Activated CD8-positive, alpha-beta memory T cell treated with anti-CD3 and anti-CD28 coated beads for 4 hours (primary cell): ENCODE results near the gene CPNE5.

ENCODE experiments used
- DNase-seq, 2 donors: peaks; one replicate each; pipeline ENCODE4 v3.0.0-alpha.2; 2020; ENCODE audit warnings: low read depth in 2 of 2

CPNE5 gene

DNA sequence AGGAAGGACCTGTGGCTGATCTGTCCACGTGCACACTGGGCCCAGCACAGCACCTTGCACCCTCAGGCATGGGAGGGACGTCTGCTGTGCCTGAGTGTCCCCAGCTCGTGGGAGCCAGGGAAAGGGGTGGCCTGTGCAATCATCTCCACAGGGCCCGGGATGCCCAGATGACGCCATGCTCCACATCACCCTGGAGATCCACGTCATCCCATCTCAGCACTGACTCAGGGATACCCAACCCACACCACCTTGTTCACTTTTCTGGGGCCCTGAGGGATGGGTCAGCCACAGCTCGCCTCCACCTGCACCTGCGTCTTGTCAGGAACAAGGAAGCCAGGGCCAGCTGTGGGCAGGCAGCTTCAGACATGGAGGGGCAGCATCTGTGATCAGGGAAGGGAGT is 93.4 kb downstream of the CPNE5 start:
- no peak for DNase-seq

DNA sequence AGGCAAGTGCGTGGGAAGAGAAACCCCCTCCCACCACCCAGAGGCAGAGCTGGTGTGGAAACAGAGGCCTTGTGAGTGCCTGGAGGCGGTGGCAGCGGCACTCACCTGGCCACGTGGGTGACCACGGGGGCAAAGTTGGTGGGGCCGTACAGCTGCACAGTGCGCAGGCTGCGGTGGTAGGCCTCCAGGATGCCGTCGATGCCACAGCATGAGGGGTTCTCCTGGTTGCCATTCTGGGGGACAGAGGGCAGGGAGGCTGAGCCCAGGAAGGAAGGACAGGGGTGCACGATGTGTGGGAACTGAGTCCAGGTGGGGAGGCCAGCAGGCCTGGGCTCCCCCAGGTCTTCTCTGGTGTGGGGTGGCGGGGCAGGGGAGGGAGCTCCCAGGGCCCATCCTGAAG is 94.0 kb downstream of the CPNE5 start:
- no peak for DNase-seq

DNA sequence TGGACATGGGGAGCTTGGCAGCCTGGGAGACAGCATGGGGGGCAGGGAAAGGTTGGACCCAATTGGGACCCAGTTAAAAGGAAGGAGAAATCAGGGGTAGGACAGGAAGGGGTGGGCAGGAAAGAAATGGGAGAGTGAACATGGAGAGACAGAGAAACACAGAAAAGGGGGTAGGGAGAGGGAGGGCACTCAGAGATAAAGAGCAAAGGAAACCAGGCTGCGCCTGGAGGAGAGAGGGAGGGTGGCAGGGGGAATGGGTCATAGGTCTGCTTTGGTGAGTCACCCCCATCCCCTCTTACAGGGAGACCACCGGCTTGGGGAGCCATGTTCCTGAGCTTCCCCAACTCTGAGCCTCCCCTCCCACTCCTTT is 95.0 kb downstream of the CPNE5 start:
- DNase-seq = no peak

DNA sequence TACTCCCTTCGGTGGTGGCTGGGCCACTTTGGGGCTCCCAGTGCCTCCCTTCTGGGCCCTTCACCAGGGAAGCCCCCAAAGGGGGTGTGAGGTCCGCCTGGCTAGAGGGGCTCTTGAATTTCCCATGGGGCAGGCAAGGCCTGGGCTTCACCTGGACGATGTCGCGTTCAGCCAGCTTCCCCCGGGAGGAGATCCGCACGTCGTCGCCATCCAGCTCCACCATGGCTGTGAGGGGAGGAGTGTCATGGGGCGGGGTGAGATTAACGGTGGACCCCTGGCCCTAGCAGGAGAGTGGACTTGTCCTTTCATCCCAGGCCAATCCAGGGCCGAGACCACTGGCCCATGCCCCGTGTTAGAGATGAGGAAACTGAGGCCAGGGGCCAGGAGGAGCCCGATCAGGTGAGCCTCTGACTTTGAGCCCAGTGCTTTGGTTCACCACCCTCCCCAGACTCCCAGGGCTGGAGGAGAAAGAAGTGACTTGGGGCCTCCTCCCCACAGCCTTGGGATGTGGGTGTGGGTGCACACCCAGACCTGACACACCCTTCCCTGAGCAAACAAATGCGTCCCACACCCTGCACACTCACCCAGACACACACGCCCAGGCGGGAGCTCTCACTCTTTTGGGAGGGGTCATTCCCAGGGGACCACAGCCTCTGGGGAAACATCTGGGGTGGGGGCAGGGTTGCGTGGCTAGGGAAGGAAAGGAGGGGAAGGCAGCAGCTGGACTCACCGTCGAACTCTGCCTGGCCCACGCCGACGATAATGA is 95.5 kb downstream of the CPNE5 start:
- no peak for DNase-seq

DNA sequence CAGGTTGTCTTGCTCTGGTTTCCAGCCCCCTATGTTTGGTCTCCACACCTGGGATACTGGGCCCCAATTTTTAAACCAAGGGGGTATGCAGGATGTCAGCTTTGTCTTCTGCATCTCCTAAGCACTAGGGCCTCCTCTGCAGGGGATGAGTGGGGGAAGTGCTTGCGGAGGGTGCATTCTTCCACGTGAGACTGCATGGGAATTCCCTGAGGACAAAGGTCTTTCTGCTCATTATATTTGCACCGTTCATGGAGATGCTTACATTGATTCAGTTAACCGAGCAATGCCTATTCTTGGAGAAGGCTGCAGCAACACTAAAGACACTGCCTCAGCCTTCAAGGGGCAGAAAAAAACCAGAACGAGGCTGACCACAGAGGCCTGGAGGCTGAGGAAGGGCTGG is 96.2 kb downstream of the CPNE5 start:
- DNase-seq = no peak

DNA sequence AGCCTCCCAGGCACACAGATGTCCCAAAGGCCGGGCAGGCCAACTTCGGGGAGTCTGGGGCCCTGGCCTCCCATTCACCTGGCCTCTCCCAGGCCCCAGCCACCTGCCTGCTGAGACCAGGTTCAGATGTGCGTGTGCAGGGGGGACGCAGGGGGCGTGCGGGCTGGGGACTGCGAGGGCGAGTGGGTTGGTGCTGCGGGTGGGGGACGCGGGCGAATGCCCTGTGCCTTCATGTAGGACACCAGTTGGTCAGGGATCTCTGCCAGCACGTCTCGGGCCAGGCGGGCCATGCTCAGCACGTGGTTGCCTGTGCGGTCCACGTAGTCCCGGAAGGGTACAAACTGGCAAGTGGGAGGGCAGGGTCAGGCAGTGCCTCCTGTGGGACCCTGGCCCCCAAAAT is 97.1 kb downstream of the CPNE5 start:
- no peak for DNase-seq

DNA sequence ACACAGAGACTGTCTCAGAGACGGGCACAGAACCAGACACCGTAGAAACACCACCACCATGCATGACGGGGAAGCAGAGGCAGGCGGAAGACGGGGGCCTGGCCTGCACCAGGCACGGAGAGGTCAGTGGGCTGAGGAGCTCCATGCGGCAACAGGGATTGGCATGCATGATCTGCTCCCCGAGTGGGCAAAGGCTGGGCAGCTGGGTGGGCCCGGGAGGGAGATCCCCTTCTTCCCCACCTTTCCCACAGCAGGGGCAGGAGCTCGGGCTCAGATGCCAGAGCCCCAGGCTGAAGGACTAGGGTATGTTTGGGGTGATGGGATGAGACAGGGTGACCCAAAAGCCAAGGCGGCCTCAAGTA is 98.4 kb downstream of the CPNE5 start:
- no peak for DNase-seq

DNA sequence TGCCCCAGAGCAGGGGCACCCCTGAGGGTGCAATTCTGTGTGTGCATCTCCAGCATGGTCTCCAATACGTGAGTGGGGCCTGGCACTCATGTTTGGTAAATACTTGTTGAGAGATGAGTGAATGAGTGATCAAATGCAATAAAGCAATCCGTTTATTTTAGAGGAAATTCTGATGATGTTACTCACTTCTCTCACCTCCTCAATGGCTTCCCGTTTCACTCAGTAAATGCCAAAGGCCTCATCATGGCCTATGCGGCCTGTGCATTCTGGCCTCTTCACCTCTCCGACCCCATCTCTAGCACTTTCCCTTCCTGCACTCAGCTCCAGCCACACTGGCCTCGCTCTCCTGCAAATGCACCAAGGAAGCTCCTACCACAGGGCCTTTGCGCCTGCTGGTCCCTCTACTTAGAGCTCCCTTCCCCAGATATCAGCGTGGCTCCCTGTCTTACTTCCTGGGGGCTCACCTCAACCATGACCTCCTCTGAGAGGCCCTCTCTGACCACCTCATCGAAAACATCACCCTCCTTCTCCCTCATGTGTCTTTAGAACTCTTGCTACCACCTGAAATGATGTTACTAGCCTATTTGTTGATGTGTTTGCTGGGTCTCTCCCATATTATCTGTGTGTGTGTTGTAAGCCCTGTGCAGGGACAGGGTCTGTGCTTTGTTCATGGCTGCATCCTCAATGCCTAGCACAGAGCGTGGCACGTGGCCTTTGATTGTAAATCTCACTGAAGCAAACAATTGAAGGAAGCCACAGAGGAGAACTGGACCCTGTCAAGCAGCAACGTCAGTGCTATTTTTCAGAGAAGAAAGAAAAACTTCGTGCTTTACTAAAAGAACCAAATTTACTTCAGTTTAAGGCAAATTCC is 99.1 kb downstream of the CPNE5 start:
- DNase-seq = no peak

DNA sequence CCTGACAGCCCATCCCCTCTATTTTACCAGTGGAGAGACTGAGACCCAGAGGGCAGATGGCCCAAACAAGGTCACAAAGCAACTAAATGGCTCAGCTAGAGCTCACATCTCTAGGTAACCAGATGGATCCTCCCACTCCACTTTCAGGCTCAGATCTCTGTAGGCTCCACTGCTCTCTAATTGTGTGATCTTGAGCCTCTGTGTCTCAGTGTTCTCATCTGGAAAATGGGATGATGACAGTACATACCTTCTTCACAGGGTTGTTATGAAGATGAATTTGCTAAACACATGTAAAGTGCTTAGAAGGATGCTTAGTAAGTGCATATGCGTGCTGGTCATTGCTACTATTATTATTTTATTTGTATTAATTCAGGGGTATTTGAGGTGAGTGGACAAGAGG is 101.1 kb downstream of the CPNE5 start:
- DNase-seq = no peak

DNA sequence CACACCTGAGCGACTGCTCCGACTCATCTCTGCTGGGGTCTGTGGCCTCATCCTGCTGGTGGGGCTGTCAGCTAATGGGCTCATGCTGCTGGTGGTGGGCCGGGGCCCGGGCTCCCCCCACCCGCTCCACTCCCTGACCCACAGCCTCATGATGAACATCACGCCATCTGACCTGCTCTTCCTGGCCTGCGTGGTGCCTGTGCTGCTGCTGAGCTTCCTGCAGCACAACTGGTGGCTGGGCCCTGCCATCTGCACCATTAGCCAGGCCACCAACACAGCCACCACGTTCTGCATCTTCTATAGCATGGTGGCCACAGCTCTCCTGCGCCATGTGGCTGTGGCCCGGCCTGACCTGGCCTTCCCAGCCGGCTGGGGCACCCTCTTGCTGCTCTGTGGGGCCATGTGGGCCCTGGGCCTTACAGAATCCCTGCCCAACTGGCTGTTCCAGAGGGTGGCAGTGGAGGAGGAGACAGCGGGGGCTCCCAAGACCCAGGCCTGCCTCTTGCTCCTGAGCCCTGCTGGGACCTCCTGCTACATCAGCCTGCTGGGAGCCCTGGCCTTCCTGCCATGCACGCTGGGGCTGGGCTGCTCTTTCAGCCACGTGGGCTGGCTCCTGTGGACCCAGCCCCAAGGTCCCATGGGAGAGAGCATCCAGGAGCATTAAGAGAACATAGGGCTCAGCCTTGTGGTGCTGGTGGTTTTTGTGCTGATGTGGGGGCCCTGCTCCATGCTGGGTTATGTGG is 102.0 kb downstream of the CPNE5 start:
- no peak for DNase-seq

DNA sequence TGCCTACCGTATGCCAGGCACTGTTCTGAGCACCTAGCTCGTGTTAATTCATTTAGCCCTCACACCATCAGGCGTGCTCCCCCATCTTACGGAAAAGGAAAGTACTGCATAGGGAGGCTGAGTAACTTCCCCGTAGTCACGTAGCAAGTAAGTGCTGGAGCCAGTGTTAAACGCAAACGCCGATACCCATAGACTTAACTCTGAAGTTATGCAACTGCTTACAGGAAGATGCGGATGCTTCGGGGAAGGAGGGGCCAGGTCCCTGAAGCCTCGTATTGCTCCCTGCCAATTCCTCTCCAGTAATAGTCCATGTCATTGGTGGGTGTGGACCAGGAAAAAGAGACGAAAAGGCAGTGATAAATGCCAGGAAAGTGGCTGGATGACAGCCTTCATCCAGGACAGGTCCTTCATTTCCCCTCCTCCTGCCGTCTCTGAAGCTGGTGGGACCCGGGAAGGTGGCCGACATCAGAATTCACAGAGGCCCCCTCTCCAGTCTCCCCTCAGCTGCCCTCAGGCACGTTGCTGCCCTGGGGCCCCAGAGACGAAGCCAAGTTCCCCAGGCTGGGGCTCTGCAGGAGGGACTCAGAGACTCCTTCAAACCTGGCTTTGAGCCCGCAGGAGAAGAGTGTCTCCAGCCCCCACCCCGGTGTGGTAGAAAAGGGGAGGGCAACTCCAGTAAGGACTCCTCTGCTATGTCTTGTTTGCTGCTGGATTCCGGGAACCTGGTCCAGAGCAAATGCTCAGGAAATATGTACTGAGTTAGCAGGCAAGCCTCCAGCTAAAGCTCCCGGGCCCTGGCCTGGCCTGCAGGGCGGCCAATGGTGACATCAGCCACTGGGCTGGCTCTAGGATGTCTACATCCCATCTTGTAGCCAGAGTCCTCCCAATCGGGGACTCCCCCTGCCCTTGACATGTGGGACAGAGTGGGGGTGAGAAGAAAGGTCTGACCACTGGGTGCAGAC is 103.9 kb downstream of the CPNE5 start:
- no peak for DNase-seq

DNA sequence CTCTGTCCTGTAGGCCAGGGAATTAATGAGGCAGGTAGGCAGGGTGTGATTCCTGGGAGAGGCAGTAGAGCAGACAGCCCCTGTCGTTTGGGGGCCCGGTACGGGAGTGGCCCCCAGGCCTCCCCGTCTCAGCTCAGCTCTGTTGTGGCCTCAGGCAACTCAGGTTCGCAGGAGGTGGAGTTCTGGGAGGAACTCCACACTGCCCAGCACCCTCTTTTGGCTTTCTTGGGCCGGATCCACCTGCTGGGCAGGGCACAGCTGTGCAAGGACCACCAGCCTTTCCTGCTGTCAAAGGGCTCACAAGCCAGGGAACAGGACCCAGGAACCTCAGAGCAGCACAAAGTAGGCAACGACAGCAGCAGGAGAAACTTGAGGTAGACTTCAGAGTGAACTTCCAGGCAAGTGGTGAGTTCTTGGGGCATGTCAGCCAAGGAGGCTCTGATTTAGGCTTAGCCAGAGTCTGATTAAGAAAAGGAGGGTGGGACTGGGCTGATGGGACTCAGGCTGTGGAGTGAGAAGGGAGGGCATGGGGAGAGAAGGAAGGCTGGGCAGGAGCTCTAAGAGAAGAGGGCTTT is 104.7 kb downstream of the CPNE5 start:
- no peak for DNase-seq

DNA sequence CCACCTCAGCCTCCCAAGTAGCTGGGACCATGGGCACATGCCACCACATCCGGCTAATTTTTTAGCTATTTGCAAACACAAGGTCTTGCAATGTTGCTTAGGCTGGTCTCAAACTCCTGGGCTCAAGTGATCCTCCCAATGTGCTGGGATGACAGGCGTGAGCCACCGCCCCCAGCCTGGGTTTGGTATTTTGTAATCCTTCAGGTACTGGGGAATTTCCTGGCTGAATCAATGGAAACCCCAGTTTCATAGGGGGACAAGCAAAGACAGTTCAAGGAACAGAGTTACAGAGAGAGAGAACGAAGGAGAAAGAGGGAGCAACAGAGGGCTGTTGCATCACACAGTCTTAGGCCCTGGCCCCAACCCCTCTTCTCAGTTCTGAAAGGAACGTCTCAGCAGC is 105.9 kb downstream of the CPNE5 start:
- no peak for DNase-seq

DNA sequence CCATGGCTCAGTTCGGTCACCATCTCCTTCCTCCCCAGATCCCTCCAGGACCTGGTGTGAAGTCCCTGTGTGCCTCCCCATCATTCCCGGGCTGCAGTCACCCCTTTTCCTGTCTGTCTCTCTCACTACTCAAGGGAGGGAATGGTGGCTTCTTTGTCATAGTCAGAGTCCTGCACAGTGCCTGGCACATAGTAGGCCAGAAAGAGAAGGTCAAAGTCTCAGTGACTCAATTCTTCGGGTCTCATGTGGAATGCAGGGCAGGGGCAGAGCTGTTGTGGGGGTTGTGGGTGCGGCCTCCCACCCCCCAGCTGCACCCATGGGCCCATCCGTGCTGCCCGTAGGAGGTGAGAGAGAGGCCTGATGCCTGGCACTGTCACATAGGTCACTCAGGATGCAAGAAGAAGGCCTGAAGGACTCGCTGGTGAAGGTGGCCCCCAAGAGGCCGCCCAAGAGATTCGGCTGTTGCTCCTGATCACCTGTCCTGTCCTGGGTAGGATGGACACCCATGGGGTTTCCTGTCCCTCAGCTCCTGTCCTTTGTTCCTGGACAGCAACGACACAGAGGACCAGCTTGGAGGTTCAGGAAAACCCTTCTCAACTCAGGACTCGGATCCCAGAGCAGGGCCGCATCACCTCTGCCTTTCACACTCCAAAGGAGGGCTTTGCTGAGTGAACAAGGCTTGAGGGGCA is 107.5 kb downstream of the CPNE5 start:
- DNase-seq = no peak

DNA sequence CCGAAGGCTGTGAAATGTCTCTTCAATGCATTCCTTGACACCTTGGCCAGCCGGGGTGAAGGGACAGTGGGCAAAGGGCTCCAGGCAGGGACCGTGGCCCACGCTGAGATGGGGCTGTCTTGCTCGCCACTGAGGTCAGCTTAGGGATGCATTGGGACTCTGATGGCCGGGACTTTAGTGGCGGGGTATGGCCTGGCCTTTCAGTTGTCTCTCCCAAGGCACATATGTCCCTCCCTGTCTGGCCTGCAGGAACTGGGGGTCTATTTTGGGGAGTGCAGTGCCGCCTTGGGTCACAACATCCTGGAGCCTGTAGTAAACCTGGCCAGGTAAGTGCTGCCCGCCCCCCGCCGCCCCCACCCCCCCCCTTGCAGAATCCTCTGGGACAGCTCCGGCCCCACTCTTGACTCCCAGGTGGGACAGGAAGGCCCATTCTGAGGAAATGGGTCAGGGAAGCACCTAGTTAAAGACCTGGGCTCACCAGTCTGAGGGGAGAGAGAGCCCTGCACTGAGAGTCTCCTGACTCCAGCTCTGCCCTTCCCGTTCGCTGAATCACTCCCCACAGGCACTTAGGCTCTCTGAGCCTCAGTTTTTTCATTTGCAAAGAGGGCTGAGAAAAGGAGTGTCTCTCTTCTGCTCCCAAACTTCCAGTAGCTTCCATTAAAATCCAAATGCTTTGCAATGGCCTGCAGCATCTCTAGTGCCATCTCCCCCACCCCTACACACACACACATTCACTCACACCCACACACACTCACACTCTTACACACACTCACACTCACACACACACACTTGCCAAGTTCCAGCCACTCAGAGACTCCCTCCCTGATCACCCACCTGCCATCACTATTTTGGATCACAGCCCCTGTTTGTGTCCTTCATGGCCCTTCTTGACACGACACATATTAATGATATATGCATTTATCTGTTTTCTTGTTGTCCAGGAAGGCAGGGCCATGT is 108.5 kb downstream of the CPNE5 start:
- DNase-seq = no peak

DNA sequence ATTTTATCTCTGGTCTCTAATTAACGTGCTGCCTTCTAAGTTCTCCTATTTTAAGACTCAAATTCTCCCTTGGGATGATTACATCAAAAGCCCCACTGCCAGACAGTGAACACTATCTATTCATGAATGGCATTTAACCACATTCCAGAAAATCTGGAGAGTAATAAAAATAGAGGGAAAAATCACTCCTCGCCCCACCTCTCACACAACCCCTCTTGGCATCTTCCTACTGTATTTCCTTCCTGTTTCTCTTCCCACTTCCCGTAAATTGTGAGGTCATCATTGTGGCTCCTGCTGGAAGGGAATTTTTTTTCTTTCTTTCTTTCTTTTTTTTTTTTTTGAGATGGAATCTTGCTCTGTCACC is 110.1 kb downstream of the CPNE5 start:
- no peak for DNase-seq

DNA sequence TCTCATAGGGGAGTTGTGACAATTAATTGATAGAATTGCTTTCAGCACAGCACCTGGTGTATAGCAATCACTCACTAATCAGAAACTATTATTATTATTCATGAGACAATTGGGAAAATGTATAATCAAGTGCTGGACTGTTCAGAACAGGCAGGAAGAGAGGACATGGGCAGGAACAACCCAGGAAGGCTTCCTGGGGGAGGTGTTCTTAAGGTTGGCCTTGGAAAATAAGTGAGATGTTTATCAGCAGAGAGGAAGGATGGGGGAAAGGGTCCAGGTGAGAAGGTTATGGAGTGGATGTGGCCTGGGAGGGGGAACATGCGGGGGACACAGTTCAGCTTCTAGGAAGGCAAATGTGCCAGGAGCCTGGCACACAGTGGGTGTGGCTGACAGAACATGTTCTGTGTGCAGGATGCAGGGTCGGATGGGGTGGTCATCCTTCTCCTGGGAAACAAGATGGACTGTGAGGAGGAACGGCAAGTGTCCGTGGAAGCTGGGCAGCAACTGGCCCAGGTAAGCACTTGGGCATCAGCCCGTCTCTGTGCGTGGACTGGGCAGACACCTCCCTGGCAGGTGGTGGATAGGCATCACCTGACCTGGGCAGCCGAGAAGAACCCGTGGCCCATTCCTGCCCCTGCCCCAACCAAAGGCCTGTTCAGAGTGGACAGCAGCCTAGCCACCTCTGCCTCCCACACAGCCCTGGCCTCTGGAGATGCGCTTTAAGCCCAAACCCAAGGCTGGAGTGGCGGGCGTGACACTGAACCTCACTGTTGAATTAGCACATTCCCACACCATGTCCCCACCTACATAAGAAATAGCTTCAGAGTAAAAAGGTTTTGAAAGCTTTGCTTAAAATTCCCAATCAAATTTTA is 110.7 kb downstream of the CPNE5 start:
- no peak for DNase-seq

DNA sequence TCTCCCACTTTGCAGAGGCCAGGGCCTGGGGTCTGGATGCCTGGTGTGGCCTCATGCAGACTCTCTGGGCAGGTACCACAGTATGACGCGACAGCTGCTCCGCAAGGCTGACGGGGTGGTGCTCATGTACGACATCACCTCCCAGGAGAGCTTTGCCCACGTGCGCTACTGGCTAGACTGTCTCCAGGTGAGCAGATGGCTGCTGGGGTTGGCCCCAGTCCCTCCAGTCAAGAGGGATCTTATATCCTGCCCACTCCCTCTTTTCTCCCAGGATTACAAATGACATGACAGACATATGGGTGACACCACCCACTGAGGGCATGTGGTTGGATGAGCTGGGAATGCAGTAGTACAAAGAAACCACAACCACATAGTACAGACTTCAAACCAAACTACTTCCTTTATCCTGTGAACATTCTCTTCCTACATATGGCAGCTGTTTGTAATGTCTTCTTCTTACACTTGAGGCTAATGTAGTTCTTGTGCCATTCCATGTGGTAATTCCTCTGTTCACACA is 111.7 kb downstream of the CPNE5 start:
- no peak for DNase-seq
